ENCODE results near the gene ADAMTSL4.

DNA sequence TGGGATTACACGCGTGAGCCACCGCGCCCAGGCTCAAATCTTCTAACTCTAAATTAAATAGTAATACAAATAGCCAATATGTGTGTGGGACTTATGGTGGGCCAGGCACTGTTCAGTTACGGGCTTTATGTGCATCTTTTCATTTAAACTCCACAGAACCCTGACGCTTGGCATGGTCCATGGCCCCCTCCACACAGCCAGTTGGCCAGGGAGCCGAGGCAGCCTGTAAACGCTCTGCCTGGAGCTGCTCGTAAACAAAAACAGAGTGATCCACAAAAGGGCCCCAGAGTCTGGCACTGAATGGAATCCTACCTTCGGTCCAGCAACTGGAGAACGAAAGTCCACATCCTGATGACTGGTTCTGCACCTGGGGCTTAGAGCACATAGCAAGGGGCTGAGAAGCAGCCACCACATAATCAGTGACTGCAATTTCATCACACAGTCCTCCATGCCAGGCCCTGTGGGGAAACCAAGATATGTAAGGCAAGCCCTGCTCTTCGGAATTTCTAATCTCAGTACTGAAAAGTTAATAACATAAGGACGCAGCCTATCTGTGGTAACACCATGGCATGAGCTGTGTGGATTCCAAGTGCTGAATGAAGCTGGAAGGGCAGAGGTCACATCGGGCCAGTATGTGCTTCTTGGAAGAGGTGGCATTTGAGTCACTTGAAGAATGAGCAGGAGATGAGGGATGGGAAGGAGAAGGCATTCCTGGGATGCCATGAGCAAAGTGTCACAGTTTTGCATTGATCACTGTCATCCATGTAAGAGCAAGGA lies 13.5 kb upstream of the ADAMTSL4 start:
- TF ChIP-seq, protein P1, sequence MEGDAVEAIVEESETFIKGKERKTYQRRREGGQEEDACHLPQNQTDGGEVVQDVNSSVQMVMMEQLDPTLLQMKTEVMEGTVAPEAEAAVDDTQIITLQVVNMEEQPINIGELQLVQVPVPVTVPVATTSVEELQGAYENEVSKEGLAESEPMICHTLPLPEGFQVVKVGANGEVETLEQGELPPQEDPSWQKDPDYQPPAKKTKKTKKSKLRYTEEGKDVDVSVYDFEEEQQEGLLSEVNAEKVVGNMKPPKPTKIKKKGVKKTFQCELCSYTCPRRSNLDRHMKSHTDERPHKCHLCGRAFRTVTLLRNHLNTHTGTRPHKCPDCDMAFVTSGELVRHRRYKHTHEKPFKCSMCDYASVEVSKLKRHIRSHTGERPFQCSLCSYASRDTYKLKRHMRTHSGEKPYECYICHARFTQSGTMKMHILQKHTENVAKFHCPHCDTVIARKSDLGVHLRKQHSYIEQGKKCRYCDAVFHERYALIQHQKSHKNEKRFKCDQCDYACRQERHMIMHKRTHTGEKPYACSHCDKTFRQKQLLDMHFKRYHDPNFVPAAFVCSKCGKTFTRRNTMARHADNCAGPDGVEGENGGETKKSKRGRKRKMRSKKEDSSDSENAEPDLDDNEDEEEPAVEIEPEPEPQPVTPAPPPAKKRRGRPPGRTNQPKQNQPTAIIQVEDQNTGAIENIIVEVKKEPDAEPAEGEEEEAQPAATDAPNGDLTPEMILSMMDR (conservative IDR thresholded peaks at IDR 0.05; ENCODE audit: low read depth, low read length) = no peak
- no peak for TF ChIP-seq EZH2 (IDR thresholded peaks at IDR 0.05; ENCODE audit: borderline replicate concordance, low read depth, low read length, poor library complexity, severe bottlenecking)

All from A673 (cell line).